ENCODE measurements around the gene TNIP3. TPM values are rescaled to one million over a fixed set of nuclear protein-coding genes. Genes with fewer than 3 reads are reported as not detected.
"Not testable (repeated sequence)": the region's sequence is repeated elsewhere in the genome, so short reads cannot be mapped to it uniquely, and the experiment has no call there.

Gene TNIP3
- total and polyA plus RNA-seq, 4 donors: 1.6 to 59.2 (median 7.2) TPM

GRCh38 chr4:121177246-121178137 is 13.4 kb upstream of the TNIP3 start:
- Histone ChIP-seq H3K4me1 (ENCODE audit: control insufficient read depth in 5 of 5, insufficient read depth in 5 of 5, low read length in 5 of 5) (peaks cover 0 to 7% (median 0%) of the 10 kb centered on the region in 5 donors), H3K9ac (ENCODE audit: insufficient read depth in 1 of 2, low read length in 2 of 2) (no peak overlapping the region), H3K27me3 (ENCODE audit: control insufficient read depth in 3 of 3, insufficient read depth in 3 of 3, low read length in 2 of 3) (peaks cover 0 to 2% (median 0%) of the 10 kb centered on the region in 3 donors), H3K9me3 (ENCODE audit: control insufficient read depth in 4 of 4, insufficient read depth in 3 of 4, low read length in 3 of 4) (no peaks in the 10 kb centered on the region), H3K36me3 (ENCODE audit: control insufficient read depth in 4 of 4, insufficient read depth in 4 of 4, low read length in 4 of 4) (no peaks in the 10 kb centered on the region), H3K27ac (ENCODE audit: low read depth in 1 of 2, low read length in 1 of 2) (no peak overlapping the region), H3K4me3 (no peak overlapping the region)
- WGBS, 2 donors: 60 to 67% methylated on average over 3 of the region's 3 CpGs
- no peak for TF ChIP-seq CTCF (IDR thresholded peaks at IDR 0.05; ENCODE audit: control extremely low read depth, extremely low read depth)
- ATAC-seq (ENCODE audit: insufficient read depth, low FRiP score) (no peak), DNase-seq (no peak)

GRCh38 chr4:121176082-121176934 is 12.2 kb upstream of the TNIP3 start:
- H3K4me1 ChIP-seq (ENCODE audit: control insufficient read depth in 5 of 5, insufficient read depth in 5 of 5, low read length in 5 of 5): peaks cover 0 to under 1% (median 0%) of the 10 kb centered on the region in 5 donors
- 71 to 84% methylated on average over 3 of the region's 3 CpGs for WGBS, 2 donors
- ATAC-seq (ENCODE audit: insufficient read depth, low FRiP score): no peak
- no peak overlapping the region for H3K27ac ChIP-seq (ENCODE audit: low read depth in 1 of 2, low read length in 1 of 2)
- DNase-seq: no peak
- H3K4me3 ChIP-seq: no peak overlapping the region
- H3K27me3 ChIP-seq (ENCODE audit: control insufficient read depth in 3 of 3, insufficient read depth in 3 of 3, low read length in 2 of 3): peaks cover 0 to 2% (median 0%) of the 10 kb centered on the region in 3 donors
- no peak overlapping the region for H3K9ac ChIP-seq (ENCODE audit: insufficient read depth in 1 of 2, low read length in 2 of 2)
- no peaks in the 10 kb centered on the region for H3K36me3 ChIP-seq (ENCODE audit: control insufficient read depth in 4 of 4, insufficient read depth in 4 of 4, low read length in 4 of 4)
- no peaks in the 10 kb centered on the region for H3K9me3 ChIP-seq (ENCODE audit: control insufficient read depth in 4 of 4, insufficient read depth in 3 of 4, low read length in 3 of 4)
- no peak for TF ChIP-seq CTCF (IDR thresholded peaks at IDR 0.05; ENCODE audit: control extremely low read depth, extremely low read depth)

GRCh38 chr4:121171477-121171876 is 7.4 kb upstream of the TNIP3 start:
- not testable (repeated sequence) for ATAC-seq (ENCODE audit: insufficient read depth, low FRiP score); H3K4me1 ChIP-seq (ENCODE audit: control insufficient read depth in 5 of 5, insufficient read depth in 5 of 5, low read length in 5 of 5); DNase-seq; H3K36me3 ChIP-seq (ENCODE audit: control insufficient read depth in 4 of 4, insufficient read depth in 4 of 4, low read length in 4 of 4); H3K4me3 ChIP-seq; H3K27ac ChIP-seq (ENCODE audit: low read depth in 1 of 2, low read length in 1 of 2); H3K9ac ChIP-seq (ENCODE audit: insufficient read depth in 1 of 2, low read length in 2 of 2); H3K27me3 ChIP-seq (ENCODE audit: control insufficient read depth in 3 of 3, insufficient read depth in 3 of 3, low read length in 2 of 3); H3K9me3 ChIP-seq (ENCODE audit: control insufficient read depth in 4 of 4, insufficient read depth in 3 of 4, low read length in 3 of 4)
- 98 to 99% methylated on average over 3 of the region's 3 CpGs for WGBS, 2 donors
